Endothelial cell of hepatic sinusoid (primary cell): ENCODE measurements around the gene DYRK1B.
"Not testable (repeated sequence)": the region's sequence is repeated elsewhere in the genome, so short reads cannot be mapped to it uniquely, and the experiment has no call there.

ENCODE experiments used
- in situ Hi-C: cut with HindIII; loops from 2 replicates; pipeline ENCODE4 v1.10.0; 2017; ENCODE audit warnings: low sequenced_read_pairs

Gene DYRK1B

GRCh38 chr19:39833464-39834286 lies at the start of gene DYRK1B:
Gene DYRK1B (minus strand): TSS chr19:39834162. CDS start chr19:39831867, 2,295 bp downstream.
- in situ Hi-C loops: no loop called here

- in situ Hi-C loops: not testable (repeated sequence)
Measured at GRCh38 chr19:39882645-39883044, 48.7 kb upstream of the DYRK1B start.

GRCh38 chr19:39881495-39882110 lies 47.6 kb upstream of the DYRK1B start:
- in situ Hi-C loops: not testable (repeated sequence)

- in situ Hi-C loops: not testable (repeated sequence)
Measured at GRCh38 chr19:39880241-39880640, 46.3 kb upstream of the DYRK1B start.

GRCh38 chr19:39879796-39880195 lies 45.8 kb upstream of the DYRK1B start:
- in situ Hi-C loops: not testable (repeated sequence)

GRCh38 chr19:39878866-39879265 lies 44.9 kb upstream of the DYRK1B start:
- in situ Hi-C loops: not testable (repeated sequence)

GRCh38 chr19:39878398-39878797 lies 44.4 kb upstream of the DYRK1B start:
- in situ Hi-C loops: no loop called here

- in situ Hi-C loops: not testable (repeated sequence)
Measured at GRCh38 chr19:39877982-39878381, 44.0 kb upstream of the DYRK1B start.

- in situ Hi-C loops: not testable (repeated sequence)
Measured at GRCh38 chr19:39877488-39877887, 43.5 kb upstream of the DYRK1B start.

- in situ Hi-C loops: not testable (repeated sequence)
Measured at GRCh38 chr19:39876486-39876885, 42.5 kb upstream of the DYRK1B start.

- in situ Hi-C loops: not testable (repeated sequence)
Measured at GRCh38 chr19:39875401-39875864, 41.5 kb upstream of the DYRK1B start.

GRCh38 chr19:39874404-39874803 lies 40.4 kb upstream of the DYRK1B start:
- in situ Hi-C loops: no loop called here

GRCh38 chr19:39873385-39873784 lies 39.4 kb upstream of the DYRK1B start:
- in situ Hi-C loops: no loop called here

- in situ Hi-C loops: no loop called here
Measured at GRCh38 chr19:39871886-39872866, 38.2 kb upstream of the DYRK1B start.

GRCh38 chr19:39871362-39871761 lies 37.4 kb upstream of the DYRK1B start:
- in situ Hi-C loops: no loop called here

GRCh38 chr19:39870171-39870971 lies 36.4 kb upstream of the DYRK1B start:
- in situ Hi-C loops: no loop called here

- in situ Hi-C loops: loop anchor here (10.0 kb wide), 1 partner anchor 67 kb away; the partner anchor contains the start of gene FCGBP
Measured at GRCh38 chr19:39867952-39868351, 34.0 kb upstream of the DYRK1B start.

GRCh38 chr19:39867133-39867532 lies 33.2 kb upstream of the DYRK1B start:
- in situ Hi-C loops: loop anchor here (10.0 kb wide), 1 partner anchor 68 kb away; the partner anchor contains the start of gene FCGBP

- in situ Hi-C loops: loop anchor here (10.0 kb wide), 1 partner anchor 69 kb away; the partner anchor contains the start of gene FCGBP
Measured at GRCh38 chr19:39865953-39866352, 32.0 kb upstream of the DYRK1B start.

GRCh38 chr19:39865186-39865585 lies 31.2 kb upstream of the DYRK1B start:
- in situ Hi-C loops: loop anchor here (10.0 kb wide), 1 partner anchor 70 kb away; the partner anchor contains the start of gene FCGBP
